Middle frontal gyrus (tissue), 1 donor: ENCODE measurements around the gene ZBTB7A.

Experiments
- DNase-seq: peaks from one replicate; pipeline ENCODE4 v3.0.0-alpha.2; 2015; ENCODE audit warnings: low spot score; ENCODE audit errors: extremely low spot score

Gene ZBTB7A

GRCh38 chr19:4068047-4068966, 1.6 kb upstream of the ZBTB7A start:
- DNase-seq: no peak

- DNase-seq: no peak
These were observed 822 bp upstream of the ZBTB7A start for GRCh38 chr19:4067396-4068046.

- DNase-seq: peak; percentile 42
These were observed 508 bp downstream of the ZBTB7A start for GRCh38 chr19:4066176-4066606.

GRCh38 chr19:4065430-4066175, 1.1 kb downstream of the ZBTB7A start:
- peak; percentile 92 for DNase-seq

GRCh38 chr19:4064496-4065260, 2.0 kb downstream of the ZBTB7A start:
- no peak for DNase-seq

GRCh38 chr19:4064149-4064495, 2.6 kb downstream of the ZBTB7A start:
- DNase-seq: no peak

- no peak for DNase-seq
These were observed 3.1 kb downstream of the ZBTB7A start for GRCh38 chr19:4063369-4064148.

GRCh38 chr19:4062419-4063368, 4.0 kb downstream of the ZBTB7A start:
- no peak for DNase-seq

GRCh38 chr19:4061683-4062418, 4.8 kb downstream of the ZBTB7A start:
- no peak for DNase-seq

GRCh38 chr19:4061178-4061682, 5.5 kb downstream of the ZBTB7A start:
- no peak for DNase-seq

- DNase-seq: no peak
These were observed 6.0 kb downstream of the ZBTB7A start for GRCh38 chr19:4060621-4061177.

- DNase-seq: no peak
These were observed 6.6 kb downstream of the ZBTB7A start for GRCh38 chr19:4059891-4060620.

- no peak for DNase-seq
These were observed 7.2 kb downstream of the ZBTB7A start for GRCh38 chr19:4059453-4059871.

GRCh38 chr19:4058693-4059452, 7.8 kb downstream of the ZBTB7A start:
- DNase-seq: peak; percentile 41

GRCh38 chr19:4057931-4058692, 8.6 kb downstream of the ZBTB7A start:
- no peak for DNase-seq

- DNase-seq: no peak
These were observed 11.5 kb downstream of the ZBTB7A start for GRCh38 chr19:4055209-4055552.
